SK-N-SH treated with all-trans-retinoic acid at 6 μM for 48 hours (cell line): Measurements from ENCODE around the gene THAP11.

Source experiments
- ATAC-seq: fragments of 200-7000 bp; cut with Tn5 transposase; 3 replicates; pipeline ENCODE4 v1.9.1; 2020; ENCODE audit warnings: mild to moderate bottlenecking, moderate library complexity
- ESRRG ChIP-seq: fragments of 250-450 bp; sonication (Bioruptor Pico); IDR thresholded peaks from 2 replicates; pipeline ENCODE4 v1.6.1; 2021; ENCODE audit warnings: mild to moderate bottlenecking
- GLIS3 ChIP-seq: fragments of 250-450 bp; sonication (Bioruptor Pico); IDR thresholded peaks from 2 replicates; pipeline ENCODE4 v1.5.0; 2020; ENCODE audit warnings: mild to moderate bottlenecking, moderate library complexity
- OSR1 ChIP-seq: fragments of 250-450 bp; sonication (Bioruptor Pico); IDR thresholded peaks from 2 replicates; pipeline ENCODE4 v1.8.0; 2022; ENCODE audit warnings: moderate library complexity, mild to moderate bottlenecking, inconsistent platforms
- PPARA ChIP-seq: fragments of 250-450 bp; sonication (Bioruptor Pico); IDR thresholded peaks from 2 replicates; pipeline ENCODE4 v1.5.0; 2020; ENCODE audit warnings: mild to moderate bottlenecking, borderline replicate concordance
- ZFP3 ChIP-seq: fragments of 250-450 bp; sonication (Bioruptor Pico); IDR thresholded peaks from 2 replicates; pipeline ENCODE4 v1.5.0; 2020; ENCODE audit warnings: mild to moderate bottlenecking, moderate library complexity
- TF ChIP-seq, protein P1 (sequence below): fragments of 250-450 bp; sonication (Bioruptor Pico); IDR thresholded peaks from 2 replicates; pipeline ENCODE4 v1.8.0; 2020; ENCODE audit warnings: mild to moderate bottlenecking, moderate library complexity, borderline replicate concordance

Gene THAP11

DNA sequence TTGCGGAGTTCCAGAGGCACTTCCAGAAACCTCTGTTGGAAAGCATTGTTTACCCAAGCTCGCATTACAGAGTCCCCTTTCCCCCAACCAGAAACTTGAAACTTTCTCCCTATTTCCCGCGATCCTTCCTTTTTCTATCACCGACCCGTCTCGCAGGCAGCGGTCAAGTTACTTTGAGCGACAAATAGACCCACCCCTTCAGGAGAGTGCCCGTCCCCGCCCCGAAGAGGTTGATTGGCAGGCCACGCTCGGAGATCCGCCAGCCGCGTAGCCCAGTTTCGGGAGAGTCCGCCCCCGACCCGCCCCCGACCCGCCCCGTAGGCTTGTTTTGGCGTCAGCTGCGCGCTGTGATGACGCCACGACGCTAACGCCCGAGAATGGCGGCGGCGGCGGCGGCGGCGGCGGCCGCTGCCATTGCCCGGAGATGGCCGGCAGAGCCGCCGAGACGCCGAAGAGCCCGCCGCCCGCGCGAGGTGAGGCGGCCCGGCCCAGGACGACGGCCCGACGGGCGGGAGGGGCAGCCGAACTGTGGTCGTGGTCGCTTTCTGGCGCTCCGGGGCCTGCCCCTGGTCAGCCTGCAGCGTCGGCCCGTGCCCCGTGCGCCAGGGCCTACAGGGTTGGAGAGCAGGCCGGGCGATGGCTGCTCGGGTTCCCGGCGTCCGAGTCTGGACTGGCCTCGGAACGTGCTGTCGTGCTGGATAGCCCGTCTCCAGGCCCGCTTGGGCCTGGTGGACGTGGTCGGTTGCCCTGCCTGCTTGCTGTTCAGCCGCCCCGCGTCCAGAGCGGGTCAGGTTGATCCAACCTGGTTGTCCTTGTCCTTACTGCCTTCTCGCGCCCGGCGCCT lies 51.0 kb downstream of the THAP11 start, which contains the start of gene PSKH1:
Gene PSKH1 (plus strand): TSS at position 356 of the 844 bp plus-strand sequence. CDS start 15,496 bp downstream, outside the sequence.
- ATAC-seq, result peak; percentile 98
- TF ChIP-seq PPARA (CRISPR knock-in tag) (no peak), ESRRG (no peak), ZFP3 (CRISPR knock-in tag) (0 out of 2 replicates have a peak, but pooled peaks have one; percentile 46), OSR1 (CRISPR knock-in tag) (no peak), GLIS3 (CRISPR knock-in tag) (no peak)
- TF ChIP-seq, protein P1, sequence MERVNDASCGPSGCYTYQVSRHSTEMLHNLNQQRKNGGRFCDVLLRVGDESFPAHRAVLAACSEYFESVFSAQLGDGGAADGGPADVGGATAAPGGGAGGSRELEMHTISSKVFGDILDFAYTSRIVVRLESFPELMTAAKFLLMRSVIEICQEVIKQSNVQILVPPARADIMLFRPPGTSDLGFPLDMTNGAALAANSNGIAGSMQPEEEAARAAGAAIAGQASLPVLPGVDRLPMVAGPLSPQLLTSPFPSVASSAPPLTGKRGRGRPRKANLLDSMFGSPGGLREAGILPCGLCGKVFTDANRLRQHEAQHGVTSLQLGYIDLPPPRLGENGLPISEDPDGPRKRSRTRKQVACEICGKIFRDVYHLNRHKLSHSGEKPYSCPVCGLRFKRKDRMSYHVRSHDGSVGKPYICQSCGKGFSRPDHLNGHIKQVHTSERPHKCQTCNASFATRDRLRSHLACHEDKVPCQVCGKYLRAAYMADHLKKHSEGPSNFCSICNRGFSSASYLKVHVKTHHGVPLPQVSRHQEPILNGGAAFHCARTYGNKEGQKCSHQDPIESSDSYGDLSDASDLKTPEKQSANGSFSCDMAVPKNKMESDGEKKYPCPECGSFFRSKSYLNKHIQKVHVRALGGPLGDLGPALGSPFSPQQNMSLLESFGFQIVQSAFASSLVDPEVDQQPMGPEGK, result no peak
